Stimulated activated CD8-positive, alpha-beta memory T cell treated with anti-CD3 and anti-CD28 coated beads, Interleukin-7, amount 100 ng/mL, for 1 hour (primary cell): ENCODE results near the gene HYDIN.
"Not testable (repeated sequence)": the region's sequence is repeated elsewhere in the genome, so short reads cannot be mapped to it uniquely, and the experiment has no call there.

Experiments
- DNase-seq, 2 donors: peaks; one replicate each; pipeline ENCODE4 v3.0.0-alpha.2; 2020; ENCODE audit warnings: low read depth in 2 of 2

The HYDIN gene

GRCh38 chr16:71105881-71106280 lies 124.6 kb downstream of the HYDIN start:
- DNase-seq = not testable (repeated sequence)

- DNase-seq = not testable (repeated sequence)
Measured at GRCh38 chr16:71083573-71083972, 146.9 kb downstream of the HYDIN start.

- not testable (repeated sequence) for DNase-seq
Measured at GRCh38 chr16:71080777-71081176, 149.7 kb downstream of the HYDIN start.

- DNase-seq = not testable (repeated sequence)
Measured at GRCh38 chr16:71080262-71080661, 150.3 kb downstream of the HYDIN start.

- not testable (repeated sequence) for DNase-seq
Measured at GRCh38 chr16:71070651-71071050, 159.9 kb downstream of the HYDIN start.

- not testable (repeated sequence) for DNase-seq
Measured at GRCh38 chr16:71069842-71070241, 160.7 kb downstream of the HYDIN start.

GRCh38 chr16:71053897-71054609 lies 176.5 kb downstream of the HYDIN start:
- DNase-seq = not testable (repeated sequence)

- DNase-seq = not testable (repeated sequence)
Measured at GRCh38 chr16:71050307-71050706, 180.2 kb downstream of the HYDIN start.

GRCh38 chr16:71039368-71040111 lies 191.0 kb downstream of the HYDIN start:
- not testable (repeated sequence) for DNase-seq

GRCh38 chr16:71038421-71038820 lies 192.1 kb downstream of the HYDIN start:
- not testable (repeated sequence) for DNase-seq

- DNase-seq = not testable (repeated sequence)
Measured at GRCh38 chr16:71037987-71038386, 192.5 kb downstream of the HYDIN start.

- not testable (repeated sequence) for DNase-seq
Measured at GRCh38 chr16:71028032-71028727, 202.3 kb downstream of the HYDIN start.

- DNase-seq = not testable (repeated sequence)
Measured at GRCh38 chr16:71027511-71027910, 203.0 kb downstream of the HYDIN start.

- not testable (repeated sequence) for DNase-seq
Measured at GRCh38 chr16:71023851-71024439, 206.6 kb downstream of the HYDIN start.

GRCh38 chr16:71021961-71022537 lies 208.5 kb downstream of the HYDIN start:
- not testable (repeated sequence) for DNase-seq

GRCh38 chr16:71019067-71019682 lies 211.3 kb downstream of the HYDIN start:
- not testable (repeated sequence) for DNase-seq

- not testable (repeated sequence) for DNase-seq
Measured at GRCh38 chr16:71015419-71015818, 215.1 kb downstream of the HYDIN start.

GRCh38 chr16:71009440-71010223 lies 220.9 kb downstream of the HYDIN start:
- not testable (repeated sequence) for DNase-seq

- not testable (repeated sequence) for DNase-seq
Measured at GRCh38 chr16:71006516-71006915, 224.0 kb downstream of the HYDIN start.

- DNase-seq = not testable (repeated sequence)
Measured at GRCh38 chr16:70999735-71000134, 230.8 kb downstream of the HYDIN start.
